ENCODE data around the gene KRT4. TPM values are rescaled to one million over a fixed set of nuclear protein-coding genes. Genes with fewer than 3 reads are reported as not detected.

KRT4 gene
- total RNA-seq, 1 donor from 2014 or later, result not detected

GRCh38 chr12:52837413-52837741 lies 23.5 kb upstream of the KRT4 start:
- DNase-seq (ENCODE audit: extremely low read depth, low read depth, low spot score), result no peak

- no peak for DNase-seq (ENCODE audit: extremely low read depth, low read depth, low spot score)
Observed at GRCh38 chr12:52836491-52837412, 22.8 kb upstream of the KRT4 start.

GRCh38 chr12:52836042-52836466 lies 22.1 kb upstream of the KRT4 start:
- DNase-seq (ENCODE audit: extremely low read depth, low read depth, low spot score), result no peak

GRCh38 chr12:52835271-52836041 lies 21.5 kb upstream of the KRT4 start:
- no peak for DNase-seq (ENCODE audit: extremely low read depth, low read depth, low spot score)

DNA sequence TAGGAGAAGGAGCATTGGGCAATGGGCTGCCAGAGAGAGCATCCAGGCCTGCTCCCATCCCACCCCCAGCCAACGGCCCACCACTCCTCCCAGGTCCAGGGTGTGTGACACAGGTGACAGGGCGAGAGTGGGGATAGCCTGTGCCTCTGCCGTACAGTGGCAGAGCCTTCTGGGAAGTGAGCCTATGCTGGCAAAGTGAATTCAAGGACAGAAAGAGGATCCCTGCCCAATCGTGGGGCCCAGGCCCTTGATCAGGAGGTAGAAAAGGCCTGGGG lies 20.7 kb upstream of the KRT4 start:
- DNase-seq (ENCODE audit: extremely low read depth, low read depth, low spot score), result no peak

DNA sequence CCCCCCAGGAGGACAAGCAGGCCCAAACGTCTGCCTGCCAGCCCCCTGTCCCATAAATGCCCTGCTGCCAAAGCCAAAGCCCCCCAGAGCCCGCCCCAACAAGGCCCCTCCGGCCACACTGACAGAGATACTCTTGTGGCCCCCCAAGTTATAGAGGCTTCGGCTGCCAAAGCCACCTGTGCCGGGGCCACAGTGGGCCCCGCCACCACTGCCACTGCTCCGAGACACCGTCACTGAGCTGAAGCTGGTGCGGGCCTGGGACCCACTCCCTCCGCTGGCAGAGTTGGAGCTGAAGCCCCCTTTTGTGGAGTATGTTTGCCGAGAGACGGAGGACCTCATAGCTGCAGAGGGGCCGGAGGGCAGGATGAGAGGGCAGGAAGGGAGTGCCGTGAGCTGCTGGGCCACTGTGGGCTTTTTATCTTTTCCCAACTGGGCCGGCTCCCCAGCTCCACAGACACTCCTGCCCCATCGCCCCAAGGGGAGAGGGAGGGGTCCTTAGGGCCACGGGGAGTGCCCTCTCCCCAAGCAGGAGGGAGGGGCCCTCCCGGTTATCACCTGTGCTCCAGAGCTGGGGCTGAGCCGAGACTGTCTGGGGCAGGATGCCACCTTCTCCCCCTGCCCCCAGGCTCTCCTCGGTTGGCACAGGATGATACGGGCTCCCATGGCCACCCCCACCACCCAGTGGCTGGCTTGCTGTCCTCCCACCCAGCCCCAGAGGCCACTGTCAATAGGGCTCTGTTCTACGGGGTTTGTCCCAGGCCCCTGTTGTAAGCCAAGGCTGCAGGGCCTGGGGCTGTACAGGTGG lies 20.2 kb upstream of the KRT4 start, which contains the start of gene KRT79:
Gene KRT79, minus strand, starts transcription at position 390 of the 805 bp plus-strand sequence. Its CDS starts 51 bp downstream, at position 339.
- no peak for DNase-seq (ENCODE audit: extremely low read depth, low read depth, low spot score)

DNA sequence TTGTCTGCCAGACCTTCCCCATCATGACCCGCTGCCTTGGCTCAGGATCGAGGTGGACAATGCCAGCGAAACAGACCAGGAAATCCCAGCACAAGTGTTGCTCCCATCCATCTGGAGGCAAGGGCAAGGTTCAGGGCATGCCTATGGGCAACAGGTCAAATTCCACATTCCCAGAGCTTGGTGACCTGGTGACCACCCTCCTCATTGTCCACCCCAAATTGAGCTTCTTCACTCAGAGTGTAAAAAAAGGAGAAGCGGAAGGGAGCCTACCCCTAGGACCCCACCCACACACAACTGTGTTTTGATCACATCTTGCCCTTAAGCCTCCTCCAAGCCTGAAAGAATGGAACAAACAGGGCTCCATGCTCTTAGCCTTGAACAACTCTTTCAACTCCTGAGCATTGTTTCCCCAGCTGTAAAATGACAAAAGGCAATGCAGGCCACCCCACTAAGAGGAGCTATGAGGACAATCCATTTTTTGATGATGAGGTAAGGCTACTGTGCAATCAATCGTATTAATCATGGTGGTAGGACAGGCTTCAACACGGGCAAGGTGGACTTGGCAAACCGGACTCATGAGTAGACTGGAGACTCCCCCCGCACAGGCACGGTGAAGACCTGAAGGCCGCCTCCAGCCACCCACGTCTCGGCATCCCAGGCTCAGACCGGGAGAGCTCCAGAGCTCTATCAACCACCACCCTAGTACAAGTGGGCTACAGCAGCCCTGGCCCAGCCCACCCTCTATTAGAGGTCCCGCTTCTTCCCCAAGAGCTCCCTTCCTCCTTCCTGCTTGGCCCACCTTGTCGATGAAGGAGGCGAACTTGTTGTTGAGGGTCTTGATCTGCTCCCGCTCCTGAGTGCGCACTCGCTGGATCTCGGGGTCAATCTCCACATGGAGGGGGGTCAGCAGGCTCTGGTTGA lies 19.3 kb upstream of the KRT4 start:
- DNase-seq (ENCODE audit: extremely low read depth, low read depth, low spot score), result no peak

DNA sequence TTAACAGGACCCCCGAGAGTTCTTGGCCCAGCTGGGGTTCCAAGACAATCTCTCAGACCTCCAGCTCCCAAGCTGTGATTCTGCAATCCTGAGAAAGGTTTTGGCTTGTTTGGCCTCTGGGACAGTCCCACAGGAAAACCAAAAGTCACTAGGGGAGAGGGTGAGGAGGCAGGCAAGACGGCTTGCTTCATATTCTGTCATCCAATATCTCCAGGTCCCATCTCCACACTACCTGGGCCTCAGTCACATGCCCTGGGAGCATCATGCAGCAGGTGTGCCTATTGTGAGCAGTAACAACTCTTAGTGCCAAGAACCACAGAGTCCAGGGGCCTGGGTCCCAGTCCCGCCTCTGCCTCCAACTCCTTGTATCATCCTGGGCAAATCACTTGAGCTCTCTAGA lies 18.5 kb upstream of the KRT4 start:
- no peak for DNase-seq (ENCODE audit: extremely low read depth, low read depth, low spot score)

- DNase-seq (ENCODE audit: extremely low read depth, low read depth, low spot score), result no peak
Observed at GRCh38 chr12:52831251-52831650, 17.3 kb upstream of the KRT4 start.

GRCh38 chr12:52829986-52830770 lies 16.3 kb upstream of the KRT4 start:
- DNase-seq (ENCODE audit: extremely low read depth, low read depth, low spot score), result no peak

- no peak for DNase-seq (ENCODE audit: extremely low read depth, low read depth, low spot score)
Observed at GRCh38 chr12:52828591-52829021, 14.7 kb upstream of the KRT4 start.

GRCh38 chr12:52828156-52828555 lies 14.2 kb upstream of the KRT4 start:
- no peak for DNase-seq (ENCODE audit: extremely low read depth, low read depth, low spot score)

GRCh38 chr12:52827499-52828090 lies 13.7 kb upstream of the KRT4 start:
- DNase-seq (ENCODE audit: extremely low read depth, low read depth, low spot score), result no peak

DNA sequence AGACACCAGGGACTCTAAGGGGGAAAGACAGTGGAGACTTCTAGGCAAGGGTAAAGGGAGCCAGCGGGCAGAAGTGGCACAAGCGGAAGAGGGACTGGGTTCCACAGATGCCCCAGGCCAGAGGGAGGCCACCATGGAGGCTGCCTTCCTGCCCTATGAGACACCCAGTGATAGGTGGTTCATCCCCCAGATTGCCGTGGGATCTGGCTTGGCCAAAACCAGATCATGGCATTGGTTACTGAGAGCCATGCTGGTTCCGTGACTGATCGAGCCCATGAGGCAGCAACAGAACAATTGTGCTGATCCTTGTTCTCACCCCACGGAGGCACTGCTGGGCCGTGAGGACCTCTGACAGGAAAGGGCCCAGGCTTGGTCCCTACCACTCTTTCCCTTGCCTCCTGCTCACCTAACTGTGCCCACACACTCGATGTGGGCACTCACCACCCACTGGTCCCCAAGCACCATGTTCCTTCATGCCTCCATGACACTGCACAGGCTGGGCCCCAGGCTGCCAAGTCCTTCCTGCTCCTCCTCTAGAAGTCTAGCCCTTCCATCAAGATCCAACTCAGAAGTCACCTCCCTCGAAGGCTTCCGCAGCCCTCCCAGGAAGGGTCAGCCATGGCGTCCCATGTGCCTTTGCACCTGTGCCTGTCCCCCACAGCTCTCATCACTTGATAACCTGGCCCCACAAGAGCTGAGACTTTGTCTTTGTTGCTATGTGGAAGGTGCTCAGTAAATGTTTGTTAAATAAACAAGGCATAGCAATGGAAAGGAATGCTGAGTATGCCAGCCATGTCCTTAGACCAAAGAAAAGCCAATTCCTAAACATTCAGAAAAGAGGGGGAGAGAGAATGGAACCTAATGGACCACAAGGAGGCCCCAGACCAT lies 12.9 kb upstream of the KRT4 start:
- DNase-seq (ENCODE audit: extremely low read depth, low read depth, low spot score), result no peak

DNA sequence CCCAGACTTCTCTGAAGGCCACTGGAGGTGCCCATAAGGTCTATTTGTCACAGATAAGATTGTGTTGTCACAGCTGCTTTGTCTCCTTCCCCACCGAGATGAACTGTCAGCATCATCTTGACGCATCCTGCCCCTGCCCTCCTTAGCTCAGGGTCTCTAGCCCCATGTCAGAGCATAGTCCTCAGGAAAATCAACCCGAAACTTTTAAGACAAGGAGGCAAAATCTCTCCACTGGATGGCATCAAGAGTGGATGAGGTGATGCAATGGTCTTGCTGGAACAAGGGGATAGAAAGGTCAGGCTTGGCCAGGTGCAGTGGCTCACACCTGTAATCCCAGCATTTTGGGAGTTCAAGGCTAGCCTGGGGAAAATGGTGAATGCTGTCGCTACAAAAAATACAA lies 12.0 kb upstream of the KRT4 start:
- no peak for DNase-seq (ENCODE audit: extremely low read depth, low read depth, low spot score)

DNA sequence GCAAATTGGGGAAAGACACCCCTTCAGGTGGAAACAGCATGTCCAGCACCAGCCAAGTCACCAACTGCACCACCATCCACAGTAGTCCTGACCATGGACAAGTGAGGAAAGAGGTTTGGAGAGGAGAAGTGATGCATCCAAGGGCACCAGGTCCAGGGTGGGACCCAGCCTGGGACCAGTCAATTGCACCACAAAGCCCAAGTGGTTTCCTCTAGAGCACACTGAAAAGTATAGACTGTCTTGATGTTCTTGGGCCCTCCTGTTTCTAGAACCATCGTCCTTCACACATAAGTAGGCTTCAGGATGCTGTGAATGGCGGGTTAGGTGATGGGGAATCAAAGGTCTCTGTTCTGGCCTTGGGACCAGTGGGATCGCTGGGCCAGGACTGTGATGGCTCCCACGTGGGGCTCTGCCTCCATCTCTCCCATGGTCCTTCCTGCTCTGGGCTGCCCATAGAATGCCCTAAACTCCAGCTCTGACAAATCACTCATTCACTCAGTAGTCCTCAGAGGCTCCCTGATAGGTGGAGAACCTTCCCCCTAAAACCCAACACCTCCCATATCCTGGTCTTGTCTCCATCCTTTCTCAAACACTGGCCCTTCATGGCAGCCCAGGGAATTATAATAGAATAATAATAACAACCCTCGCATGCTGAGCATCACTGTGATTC lies 11.0 kb upstream of the KRT4 start:
- DNase-seq (ENCODE audit: extremely low read depth, low read depth, low spot score), result no peak

GRCh38 chr12:52823761-52824450 lies 10.0 kb upstream of the KRT4 start:
- DNase-seq (ENCODE audit: extremely low read depth, low read depth, low spot score), result no peak
